HS-5 (cell line): ENCODE data around the gene NEK6.

Experiments used
- DNase-seq: peaks from one replicate; pipeline ENCODE4 v3.0.0-alpha.2; 2012; ENCODE audit warnings: low read depth

Gene NEK6

GRCh38 chr9:124321935-124322334 lies 64.2 kb downstream of the NEK6 start:
- no peak for DNase-seq

- DNase-seq: no peak
These were observed 65.1 kb downstream of the NEK6 start for GRCh38 chr9:124322618-124323432.

- DNase-seq: no peak
These were observed 66.2 kb downstream of the NEK6 start for GRCh38 chr9:124323904-124324303.

GRCh38 chr9:124325816-124326215 lies 68.1 kb downstream of the NEK6 start:
- no peak for DNase-seq

GRCh38 chr9:124326378-124326777 lies 68.6 kb downstream of the NEK6 start:
- DNase-seq: no peak

- DNase-seq: no peak
These were observed 69.7 kb downstream of the NEK6 start for GRCh38 chr9:124327491-124327890.

- DNase-seq: no peak
These were observed 70.5 kb downstream of the NEK6 start for GRCh38 chr9:124328285-124328684.

- DNase-seq: no peak
These were observed 71.5 kb downstream of the NEK6 start for GRCh38 chr9:124329206-124329792.

- DNase-seq: no peak
These were observed 72.4 kb downstream of the NEK6 start for GRCh38 chr9:124330011-124330697.

- no peak for DNase-seq
These were observed 73.8 kb downstream of the NEK6 start for GRCh38 chr9:124331580-124331979.

- DNase-seq: no peak
These were observed 74.8 kb downstream of the NEK6 start for GRCh38 chr9:124332361-124333202.

GRCh38 chr9:124333203-124333579 lies 75.4 kb downstream of the NEK6 start:
- DNase-seq: no peak

- DNase-seq: no peak
These were observed 77.0 kb downstream of the NEK6 start for GRCh38 chr9:124334568-124335319.

- no peak for DNase-seq
These were observed 77.6 kb downstream of the NEK6 start for GRCh38 chr9:124335320-124335707.

GRCh38 chr9:124337562-124337961 lies 79.8 kb downstream of the NEK6 start:
- DNase-seq: no peak

GRCh38 chr9:124339603-124340146 lies 81.9 kb downstream of the NEK6 start:
- DNase-seq: no peak

- DNase-seq: no peak
These were observed 82.7 kb downstream of the NEK6 start for GRCh38 chr9:124340219-124341069.

GRCh38 chr9:124341455-124342170 lies 83.9 kb downstream of the NEK6 start:
- DNase-seq: no peak

- DNase-seq: no peak
These were observed 84.6 kb downstream of the NEK6 start for GRCh38 chr9:124342402-124342775.
